DMS53 treated with DMSO at 0.1 percent for 48 hours (cell line): Measurements from ENCODE around the gene NDC1.
"Not testable (repeated sequence)": the region's sequence is repeated elsewhere in the genome, so short reads cannot be mapped to it uniquely, and the experiment has no call there.

Experiments used
- DNase-seq: peaks from one replicate; lab custom pipeline; 2025; ENCODE audit not compliant: unreplicated experiment; lab: John Stamatoyannopoulos, UW

Gene NDC1, protein sequence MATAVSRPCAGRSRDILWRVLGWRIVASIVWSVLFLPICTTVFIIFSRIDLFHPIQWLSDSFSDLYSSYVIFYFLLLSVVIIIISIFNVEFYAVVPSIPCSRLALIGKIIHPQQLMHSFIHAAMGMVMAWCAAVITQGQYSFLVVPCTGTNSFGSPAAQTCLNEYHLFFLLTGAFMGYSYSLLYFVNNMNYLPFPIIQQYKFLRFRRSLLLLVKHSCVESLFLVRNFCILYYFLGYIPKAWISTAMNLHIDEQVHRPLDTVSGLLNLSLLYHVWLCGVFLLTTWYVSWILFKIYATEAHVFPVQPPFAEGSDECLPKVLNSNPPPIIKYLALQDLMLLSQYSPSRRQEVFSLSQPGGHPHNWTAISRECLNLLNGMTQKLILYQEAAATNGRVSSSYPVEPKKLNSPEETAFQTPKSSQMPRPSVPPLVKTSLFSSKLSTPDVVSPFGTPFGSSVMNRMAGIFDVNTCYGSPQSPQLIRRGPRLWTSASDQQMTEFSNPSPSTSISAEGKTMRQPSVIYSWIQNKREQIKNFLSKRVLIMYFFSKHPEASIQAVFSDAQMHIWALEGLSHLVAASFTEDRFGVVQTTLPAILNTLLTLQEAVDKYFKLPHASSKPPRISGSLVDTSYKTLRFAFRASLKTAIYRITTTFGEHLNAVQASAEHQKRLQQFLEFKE

DNA sequence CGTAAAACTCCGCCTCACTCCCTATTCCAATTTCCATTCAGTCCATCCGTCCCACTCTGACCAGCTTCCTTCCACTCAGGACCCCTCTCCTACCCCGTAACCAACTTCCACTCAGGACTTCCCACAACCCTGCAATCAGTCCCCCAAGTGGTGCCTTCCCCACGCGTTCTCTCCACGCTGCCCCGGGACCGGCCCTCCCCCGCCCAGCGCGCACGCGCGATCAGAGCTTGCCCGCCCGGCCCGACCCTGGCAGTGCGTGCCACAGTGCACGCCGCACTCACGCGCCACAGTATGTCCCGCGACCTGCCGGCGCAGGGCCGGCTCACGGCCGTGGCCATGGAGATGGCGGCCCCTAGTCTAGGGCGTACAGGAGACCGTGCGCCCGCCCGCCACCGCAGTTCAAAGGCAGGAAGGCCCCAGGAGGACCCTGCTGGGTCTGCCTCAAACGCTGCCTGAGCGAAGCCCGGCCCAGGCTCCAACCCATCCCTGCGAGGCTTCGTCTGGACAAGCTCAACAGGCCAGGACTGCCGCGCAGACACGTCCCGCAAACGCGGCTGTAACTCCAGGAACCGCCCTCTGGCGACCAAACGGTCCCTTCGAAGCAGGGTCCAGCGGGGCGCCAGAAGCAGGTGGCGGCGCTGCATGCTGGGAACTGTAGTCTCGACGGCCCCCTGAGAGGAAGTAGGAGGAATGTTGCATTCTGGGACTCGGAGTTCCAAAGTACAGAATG, at the start of gene NDC1:
Gene NDC1 (minus strand): TSS at position 373 of the 730 bp plus-strand sequence. CDS start 35 bp downstream, at position 338.
- peak; percentile 100 for DNase-seq

DNA sequence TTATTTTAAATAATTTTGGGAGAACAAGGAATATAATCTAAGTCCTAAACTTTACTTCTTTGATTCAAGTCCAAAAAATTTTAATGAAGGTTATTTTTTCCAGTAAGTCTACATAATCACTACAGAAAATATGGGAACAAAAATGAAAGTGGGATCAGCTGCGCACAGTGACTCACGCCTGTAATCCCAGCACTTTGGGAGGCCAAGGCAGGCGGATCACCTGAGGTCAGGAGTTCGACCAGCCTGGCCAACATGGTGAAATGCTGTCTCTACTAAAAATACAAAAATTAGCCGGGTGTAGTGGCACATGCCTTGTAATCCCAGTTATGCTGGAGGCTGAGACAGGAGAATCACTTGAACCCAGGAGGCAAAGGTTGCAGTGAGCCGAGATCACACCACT, 45.5 kb upstream of the NDC1 start:
- DNase-seq: not testable (repeated sequence)

DNA sequence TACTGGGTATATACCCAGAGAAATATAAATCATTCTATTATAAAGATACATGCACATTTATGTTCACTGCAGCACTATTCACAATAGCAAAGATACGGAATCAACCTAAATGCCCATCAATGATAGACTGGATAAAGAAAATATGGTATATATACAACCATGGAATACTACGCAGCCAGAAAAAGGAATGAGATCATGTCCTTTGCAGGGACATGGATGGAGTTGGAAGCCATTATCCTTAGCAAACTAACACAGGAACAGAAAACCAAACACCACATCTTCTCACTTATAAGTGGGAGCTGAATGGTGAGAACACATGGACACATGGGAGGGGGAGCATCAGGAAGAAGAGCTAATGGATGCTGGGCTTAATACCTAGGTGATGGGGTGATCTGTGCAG, 43.8 kb upstream of the NDC1 start:
- not testable (repeated sequence) for DNase-seq

DNA sequence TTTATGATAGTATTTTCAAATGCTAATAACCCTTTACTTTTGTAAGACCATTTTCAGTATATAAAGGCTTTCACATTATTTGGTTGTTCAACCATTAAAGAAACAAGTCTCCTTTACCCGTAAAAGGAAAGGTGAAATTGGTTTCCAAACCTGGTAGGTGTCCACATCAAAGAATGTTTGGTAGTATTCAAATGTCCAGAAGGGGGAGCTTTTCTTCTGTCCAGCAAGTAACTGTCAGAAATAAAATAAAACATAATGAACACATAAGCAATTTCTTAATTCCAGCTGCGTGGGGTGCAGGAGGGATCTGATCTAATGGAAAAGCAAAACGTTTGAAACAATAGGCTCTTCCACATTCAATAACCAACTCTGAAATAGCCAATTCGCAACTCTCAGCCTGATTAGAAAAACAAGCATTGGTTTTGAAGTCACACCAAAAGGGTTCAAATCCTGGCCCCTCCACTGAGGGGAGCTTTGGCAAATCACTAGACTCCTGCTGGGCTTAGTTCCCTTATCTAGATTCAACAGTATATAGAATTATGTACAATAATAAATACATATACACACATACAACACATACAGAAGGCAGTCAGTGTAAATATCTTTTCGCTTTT, 40.5 kb upstream of the NDC1 start:
- peak; percentile 81 for DNase-seq

DNA sequence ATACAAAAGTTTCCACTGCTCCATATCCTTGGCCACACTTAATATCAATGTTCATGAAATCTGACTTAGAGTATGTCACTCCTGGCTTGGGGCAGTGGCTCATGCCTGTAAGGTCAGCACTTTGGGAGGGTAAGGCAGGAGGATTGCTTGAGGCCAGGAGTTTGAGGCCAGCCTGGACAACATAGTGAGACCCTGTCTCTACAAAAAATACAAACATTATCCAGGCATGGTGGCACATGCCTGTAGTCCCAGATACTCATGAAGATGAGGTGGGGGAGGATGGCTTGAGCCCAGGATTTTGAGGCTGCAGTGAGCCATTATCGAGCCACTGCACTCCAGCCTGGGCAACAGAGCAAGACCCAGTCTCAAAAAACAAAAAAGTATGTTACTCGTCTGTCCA, 37.1 kb upstream of the NDC1 start:
- not testable (repeated sequence) for DNase-seq

DNA sequence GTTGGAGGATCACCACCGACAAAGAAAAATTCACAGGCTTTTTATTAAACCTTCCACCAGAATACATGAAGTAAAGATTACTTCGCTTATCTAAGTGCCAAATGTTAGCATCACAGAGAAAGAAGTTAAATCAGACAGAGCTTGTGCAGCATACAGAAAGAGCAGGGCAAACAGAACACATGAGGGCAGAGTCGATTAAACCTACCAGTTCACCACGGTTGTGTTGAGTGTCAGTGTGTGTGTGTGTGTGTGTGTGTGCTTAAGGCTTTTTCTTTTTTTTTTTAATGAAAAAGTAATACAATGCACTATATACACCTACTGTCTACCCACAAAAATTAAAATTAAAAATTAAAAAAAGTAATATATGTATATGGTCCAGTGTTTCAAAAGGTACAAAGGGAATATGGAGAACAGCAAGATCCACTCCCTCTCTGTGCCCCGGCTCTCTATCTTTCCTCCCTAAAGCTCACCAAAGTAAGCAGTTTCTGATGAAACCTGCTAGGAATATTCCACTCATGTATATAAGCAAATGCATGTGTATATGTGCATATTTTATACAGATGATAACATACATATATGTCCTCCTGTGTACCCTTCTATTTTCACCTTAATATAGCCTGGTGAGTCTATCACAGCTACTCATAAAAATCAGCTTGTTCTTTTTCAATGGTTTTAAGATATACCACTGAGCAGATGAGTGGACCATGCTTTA, 33.8 kb upstream of the NDC1 start:
- DNase-seq: no peak

DNA sequence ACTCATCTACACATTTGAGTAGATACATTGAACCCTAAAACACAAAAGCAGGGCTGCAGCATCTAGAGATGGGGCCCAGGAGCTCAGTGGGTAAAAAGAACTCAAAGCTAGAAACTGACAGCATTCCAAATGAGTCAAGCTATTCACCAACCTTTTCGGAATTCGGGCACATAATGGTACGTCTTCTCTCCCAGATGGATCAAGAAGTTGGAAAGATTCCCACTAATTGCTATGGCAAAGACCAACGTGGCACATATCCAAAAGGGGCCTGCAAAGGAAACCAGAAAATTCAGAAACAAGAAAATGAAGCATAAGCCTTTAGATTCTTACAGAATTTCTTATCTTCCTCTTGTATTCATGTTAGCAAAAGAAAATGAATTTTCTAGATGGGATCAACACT, 33.1 kb upstream of the NDC1 start:
- no peak for DNase-seq

DNA sequence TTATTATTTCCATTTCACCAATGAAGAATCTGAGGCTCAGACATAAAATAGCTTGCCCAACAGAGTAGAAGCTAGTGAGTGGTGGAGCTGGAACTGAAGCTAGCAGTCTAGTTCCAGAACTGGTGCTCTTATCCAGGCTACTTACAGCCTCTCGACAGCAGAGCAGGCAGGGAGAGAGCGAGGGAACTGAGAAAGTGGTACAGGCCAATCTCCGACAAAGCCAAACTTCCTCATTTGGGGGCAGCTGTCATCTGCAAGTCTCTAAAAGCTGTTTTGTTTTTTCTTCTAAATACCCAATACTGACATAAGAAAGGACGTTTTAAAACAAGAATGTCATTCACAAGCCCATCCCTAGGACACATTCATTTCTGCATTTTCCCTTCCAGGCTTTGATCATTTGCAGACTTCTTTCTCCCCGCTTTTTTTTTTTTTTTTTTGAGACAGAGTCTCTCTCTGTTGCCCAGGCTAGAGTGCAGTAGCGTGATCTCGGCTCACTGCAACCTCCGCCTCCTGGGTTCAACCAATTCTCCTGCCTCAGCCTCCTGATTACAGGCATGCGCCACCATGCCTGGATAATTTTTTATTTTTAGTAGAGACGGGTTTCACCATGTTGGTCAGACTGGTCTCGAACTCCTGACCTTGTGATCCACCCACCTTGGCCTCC, 31.5 kb upstream of the NDC1 start:
- no peak for DNase-seq

DNA sequence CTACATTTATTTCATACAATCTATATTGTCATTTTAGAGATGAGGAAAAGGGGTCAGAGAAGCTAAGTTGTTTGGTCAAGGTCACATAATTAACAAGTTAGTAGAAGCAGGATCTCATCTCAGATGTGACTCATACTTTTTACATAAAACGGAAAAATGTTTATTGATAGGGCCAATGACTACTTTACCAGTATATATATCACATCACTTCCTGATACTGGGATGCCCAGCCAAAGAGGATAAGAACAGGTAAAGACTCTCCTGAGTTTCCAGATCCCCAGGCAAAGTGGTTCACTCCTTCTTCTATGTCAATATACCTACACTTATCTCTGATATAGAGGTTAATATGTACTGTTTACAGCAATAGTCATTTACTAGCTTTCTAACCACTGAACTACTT, 30.5 kb upstream of the NDC1 start:
- DNase-seq: no peak

DNA sequence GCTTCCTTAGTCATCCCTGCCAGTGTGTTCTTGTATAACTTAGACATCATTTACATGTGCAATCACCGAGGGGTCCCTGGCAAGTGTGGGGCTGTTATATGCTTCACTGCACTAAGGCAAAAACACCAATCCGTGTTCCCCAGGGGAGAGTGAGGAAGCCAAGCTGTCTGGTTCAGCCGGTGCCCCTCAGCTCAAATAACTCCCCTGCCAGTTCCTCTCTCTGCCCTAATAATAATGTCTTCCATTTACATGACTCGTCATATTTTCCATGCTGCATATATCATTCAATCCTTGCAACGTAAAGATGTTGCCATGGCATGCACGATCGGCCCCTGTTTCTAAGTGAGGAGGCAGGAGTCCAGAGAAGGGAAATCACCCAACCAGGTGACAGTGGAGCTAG, 24.4 kb upstream of the NDC1 start:
- DNase-seq: no peak

DNA sequence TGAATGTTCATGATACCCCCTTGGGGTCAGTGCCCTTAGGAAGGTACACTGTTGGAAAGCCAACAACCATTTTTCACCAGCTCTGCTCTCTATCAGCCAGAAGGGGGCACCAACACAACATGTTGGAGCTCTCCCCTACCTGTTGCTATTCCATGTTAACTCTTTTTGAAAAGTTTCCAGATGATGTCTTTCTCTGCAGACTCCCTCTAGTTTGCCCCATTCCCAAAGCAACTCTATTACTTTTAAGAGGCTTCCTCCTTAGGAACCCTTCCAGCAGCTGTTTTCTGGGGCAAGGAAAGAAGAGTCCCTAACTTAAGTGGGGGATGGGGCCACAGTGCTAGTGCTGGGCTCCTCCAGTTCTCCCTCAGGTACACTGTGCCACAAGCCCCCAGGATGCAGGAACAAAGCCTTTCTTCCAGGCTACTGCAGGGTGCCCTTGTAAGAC, 22.9 kb upstream of the NDC1 start:
- peak; percentile 84 for DNase-seq

DNA sequence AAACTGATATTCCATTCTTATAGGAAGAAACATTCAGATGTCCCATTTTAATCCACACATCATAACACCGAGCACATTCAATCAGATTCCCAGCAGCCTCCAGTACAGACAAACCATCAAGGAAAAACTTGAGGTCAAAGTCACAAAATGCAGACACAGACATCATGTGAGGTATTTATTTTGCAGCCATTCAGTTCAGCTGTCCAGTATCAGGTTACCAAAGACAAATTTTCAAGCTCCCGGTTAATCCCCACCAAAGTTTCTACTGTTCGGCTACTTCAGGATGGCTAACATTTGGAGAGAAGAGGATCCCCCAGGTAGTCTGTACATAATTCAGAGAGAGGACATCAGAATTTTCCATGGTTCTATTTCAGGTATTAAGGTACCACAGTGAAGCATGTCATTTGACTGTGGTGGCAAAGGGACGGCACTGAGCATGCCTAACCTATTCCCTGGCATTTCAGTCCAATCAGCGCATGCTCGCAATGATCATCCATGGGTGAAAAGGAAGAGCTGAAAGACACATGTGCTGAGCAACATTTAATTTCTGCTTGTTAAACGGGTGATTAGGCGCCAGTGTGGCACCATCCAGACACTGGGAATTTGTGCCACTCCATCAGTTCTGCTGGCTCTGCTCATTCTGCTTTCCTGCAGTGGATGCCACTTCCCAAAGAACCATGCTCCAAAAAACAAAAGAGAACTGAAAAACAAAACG, 13.6 kb upstream of the NDC1 start:
- DNase-seq: no peak

DNA sequence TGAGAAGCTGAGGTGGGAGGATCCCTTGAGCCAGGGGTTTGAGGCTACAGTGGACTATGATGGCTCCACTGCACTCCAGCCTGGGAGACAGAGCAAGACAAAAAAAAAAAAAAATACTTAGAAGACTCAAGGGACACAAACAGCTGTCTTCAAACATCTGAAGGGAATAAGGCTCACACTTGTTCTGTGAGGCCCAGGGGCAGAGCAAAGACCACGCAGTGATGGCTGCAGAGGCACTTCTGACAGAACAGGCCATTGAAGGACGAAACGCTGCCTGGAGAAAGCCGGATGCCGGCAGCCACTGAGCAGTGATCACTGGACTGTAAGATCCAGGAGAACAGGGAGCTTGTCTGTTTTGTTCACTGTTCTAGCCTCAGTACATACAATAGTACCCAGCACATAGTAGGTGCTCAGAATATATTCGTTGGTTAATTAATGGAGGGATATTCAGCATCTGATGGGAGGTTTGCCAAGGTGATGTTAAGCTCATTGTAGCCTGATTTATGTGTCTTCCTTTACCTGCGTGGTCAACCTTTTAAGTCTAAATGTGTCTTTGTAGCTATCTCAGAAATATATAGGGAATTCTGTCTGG, 12.1 kb upstream of the NDC1 start:
- DNase-seq: no peak

DNA sequence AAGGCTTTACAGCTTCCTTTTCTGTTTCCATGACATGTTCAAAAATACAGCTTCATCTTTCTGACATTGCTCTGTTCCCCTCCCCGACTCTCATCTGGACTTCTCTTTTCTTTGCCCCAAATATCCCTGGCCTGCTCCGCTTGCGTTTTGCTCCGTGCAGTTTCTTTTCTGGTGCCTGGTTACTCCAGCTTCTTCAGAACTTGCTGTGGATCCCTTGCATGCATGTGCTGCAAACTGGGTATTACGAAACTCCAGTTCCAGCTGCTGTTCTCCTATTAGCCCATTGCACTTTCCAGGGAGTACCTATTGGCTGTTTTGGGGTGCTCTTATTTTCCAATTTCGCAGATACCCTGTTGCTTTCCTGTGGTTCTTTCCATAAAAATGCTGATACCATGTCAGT, 9.9 kb upstream of the NDC1 start:
- DNase-seq: no peak

DNA sequence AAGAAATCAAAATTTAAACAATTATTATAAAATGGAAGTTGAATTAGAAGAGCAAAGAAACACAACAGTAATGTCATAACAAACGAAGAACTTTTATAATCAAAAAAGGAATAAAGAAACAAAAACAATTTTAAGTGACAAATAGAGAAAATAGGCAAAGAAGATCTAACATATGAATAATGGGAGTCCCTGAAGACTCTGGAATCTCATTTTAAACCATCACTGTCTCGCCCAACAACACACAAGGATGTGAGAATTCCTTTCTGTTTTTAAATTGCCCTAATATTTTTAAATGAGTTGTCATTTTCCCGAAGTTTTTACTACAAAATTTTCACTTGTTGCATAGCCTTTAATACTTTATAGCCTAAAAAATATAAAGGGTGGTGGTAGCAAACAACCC, 4.3 kb upstream of the NDC1 start:
- no peak for DNase-seq

DNA sequence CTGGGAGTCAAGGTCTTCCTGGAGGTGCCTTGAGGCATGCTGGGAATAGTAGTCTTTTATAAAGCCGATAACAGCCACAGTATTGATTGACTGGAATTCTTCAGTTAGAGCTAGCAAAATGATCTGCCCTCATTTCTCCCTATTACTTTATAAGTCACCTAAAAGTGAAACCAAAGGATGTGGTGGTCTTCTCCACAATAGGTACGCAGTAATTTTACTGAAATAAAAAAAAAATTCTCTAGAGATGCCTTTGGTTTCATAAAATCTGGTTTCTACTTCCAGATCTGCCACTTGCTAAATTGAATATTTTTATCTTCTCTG, 518 bp upstream of the NDC1 start:
- DNase-seq: no peak

DNA sequence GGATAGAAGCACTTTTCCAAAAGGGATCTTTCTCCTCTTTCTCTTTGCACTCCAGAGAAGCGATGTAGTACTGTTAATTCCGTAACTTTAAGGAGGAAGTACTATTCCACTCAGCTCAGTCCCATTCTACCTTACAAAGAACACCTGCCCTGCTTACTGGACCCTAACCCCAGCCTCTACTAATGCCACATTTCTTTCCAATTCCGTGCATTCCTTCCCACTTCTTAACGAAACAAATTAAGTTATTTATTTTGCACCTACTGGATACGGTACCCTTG, 511 bp downstream of the NDC1 start:
- peak; percentile 54 for DNase-seq

DNA sequence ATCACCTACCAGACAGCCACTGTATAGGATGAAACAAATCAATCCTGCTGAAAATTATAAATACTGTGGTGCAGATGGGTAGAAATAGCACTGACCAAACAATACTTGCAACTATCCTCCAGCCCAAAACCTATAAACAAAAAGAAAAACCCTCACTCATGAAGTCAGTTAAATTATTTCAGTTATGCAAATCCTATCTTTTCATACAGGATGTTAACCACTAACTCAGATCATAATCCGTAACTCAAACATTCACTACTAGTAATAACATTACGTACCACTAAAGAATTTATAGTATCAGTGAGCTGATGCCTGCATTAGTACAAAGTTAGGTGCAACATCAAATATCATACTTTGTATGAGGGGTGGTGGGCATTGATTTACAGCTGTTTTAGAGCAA, 2.6 kb downstream of the NDC1 start:
- no peak for DNase-seq

DNA sequence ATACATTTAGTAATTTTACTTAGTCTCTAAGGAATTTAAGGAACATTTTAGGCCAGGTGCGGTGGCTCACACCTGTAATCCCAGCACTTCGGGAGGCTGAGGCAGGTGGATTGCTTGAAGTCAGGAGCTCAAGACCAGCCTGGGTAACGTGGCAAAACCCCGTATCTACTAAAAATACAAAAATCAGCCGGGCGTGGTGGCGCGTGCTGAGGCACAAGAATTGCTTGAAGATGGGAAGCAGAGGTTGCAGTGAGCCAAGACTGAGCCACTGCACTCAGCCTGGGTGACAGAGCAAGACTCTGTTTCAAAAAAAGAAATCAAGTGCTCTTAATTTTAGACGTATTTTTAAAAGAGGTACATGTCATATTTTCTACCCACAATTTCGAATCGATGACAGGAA, 3.3 kb downstream of the NDC1 start:
- DNase-seq: no peak

DNA sequence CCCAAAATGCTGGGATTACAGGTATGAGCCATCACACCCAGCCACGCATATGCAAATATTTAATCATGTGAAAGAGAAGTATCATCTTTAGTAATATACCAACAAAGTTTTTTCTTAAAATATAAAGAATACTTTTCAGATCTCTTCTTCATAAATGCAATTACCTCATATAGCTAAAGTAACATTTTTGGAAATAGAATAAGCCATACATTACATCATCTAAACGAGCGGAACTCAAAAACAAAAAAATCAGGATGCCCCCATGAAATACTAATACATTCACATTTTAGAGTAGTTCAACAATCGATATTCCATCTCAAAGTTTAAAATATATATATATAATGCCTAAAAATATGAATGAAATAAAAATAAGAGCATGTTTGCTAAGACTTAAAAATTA, 4.7 kb downstream of the NDC1 start:
- DNase-seq: no peak
